Bronchial epithelial cell (primary cell): ENCODE results near the gene PTPRT. TPM values are rescaled to one million over a fixed set of nuclear protein-coding genes. Genes with fewer than 3 reads are reported as not detected.

ENCODE experiments used
- DNase-seq: peaks from one replicate; pipeline ENCODE4 v3.0.0-alpha.2; 2010; ENCODE audit warnings: low read depth
- FAIRE-seq: peaks from 2 replicates; lab custom pipeline; 2011; peaks lifted over from hg19 to GRCh38; lab: Jason Lieb, UNC
- H3K27me3 ChIP-seq: 2 replicates; pipeline ENCODE4 v1.5.1; 2011; ENCODE audit warnings: low read length; ENCODE audit not compliant: control insufficient read depth, insufficient read depth
- H3K36me3 ChIP-seq: 2 replicates; pipeline ENCODE4 v1.5.1; 2011; ENCODE audit warnings: low read length; ENCODE audit not compliant: control insufficient read depth, insufficient read depth
- H3K4me3 ChIP-seq: 2 replicates; pipeline ENCODE4 v1.5.1; 2011; ENCODE audit warnings: mild to moderate bottlenecking, low read depth, low read length, control low read depth
- CTCF ChIP-seq: IDR thresholded peaks from 2 replicates; pipeline ENCODE4 v1.5.1; 2011; ENCODE audit warnings: mild to moderate bottlenecking, moderate library complexity, low read length, control low read depth, inconsistent platforms; ENCODE audit not compliant: insufficient read depth, severe bottlenecking
- total RNA-seq: library from RNA; depleted of rRNA; stranded (reverse); fragments of >200 nt; gene quantifications from 2 replicates; pipeline ENCODE4 v1.2.1, GENCODE V29; 2014

Gene PTPRT
- total RNA-seq, 1 donor from 2014 or later, result not detected

GRCh38 chr20:42650191-42650746 lies 539.4 kb downstream of the PTPRT start:
- no peak for TF ChIP-seq CTCF
- Histone ChIP-seq H3K36me3 (no peaks in the 10 kb centered on the region), H3K4me3 (no peak overlapping the region), H3K27me3 (no peaks in the 10 kb centered on the region)
- FAIRE-seq, result peak; percentile 94
- no peak for DNase-seq

DNA sequence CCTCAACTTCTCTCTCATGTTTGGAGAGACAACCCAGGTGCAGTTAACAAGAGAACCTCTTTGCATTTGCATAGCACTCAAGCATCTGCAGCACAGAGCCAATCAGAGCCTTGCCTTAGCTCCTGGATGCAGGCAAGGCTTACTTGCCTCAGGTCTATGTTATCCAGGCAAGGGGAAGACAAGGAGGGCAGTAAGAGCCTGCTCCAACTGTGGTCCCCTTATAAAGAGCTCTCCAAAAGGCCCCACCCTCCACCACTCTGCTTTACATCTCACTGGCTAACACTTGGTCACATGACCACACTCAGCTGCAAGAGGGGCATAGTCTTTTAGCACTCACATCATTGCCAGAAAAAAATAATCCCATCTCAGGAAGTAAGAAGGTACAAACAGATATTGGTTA lies 540.0 kb downstream of the PTPRT start:
- FAIRE-seq (no peak), DNase-seq (no peak)
- no peaks in the 10 kb centered on the region for H3K27me3 ChIP-seq
- H3K36me3 ChIP-seq, result no peaks in the 10 kb centered on the region
- no peak for TF ChIP-seq CTCF
- no peak overlapping the region for H3K4me3 ChIP-seq

GRCh38 chr20:42646250-42646649 lies 543.5 kb downstream of the PTPRT start:
- H3K36me3 ChIP-seq, result no peaks in the 10 kb centered on the region
- no peaks in the 10 kb centered on the region for H3K27me3 ChIP-seq
- DNase-seq, result no peak
- no peak for FAIRE-seq
- no peak for TF ChIP-seq CTCF
- H3K4me3 ChIP-seq, result no peak overlapping the region

- Histone ChIP-seq H3K36me3 (no peaks in the 10 kb centered on the region), H3K4me3 (no peak overlapping the region), H3K27me3 (no peaks in the 10 kb centered on the region)
- TF ChIP-seq CTCF, result no peak
- FAIRE-seq (no peak), DNase-seq (no peak)
Measured at GRCh38 chr20:42641886-42642285, 547.8 kb downstream of the PTPRT start.

DNA sequence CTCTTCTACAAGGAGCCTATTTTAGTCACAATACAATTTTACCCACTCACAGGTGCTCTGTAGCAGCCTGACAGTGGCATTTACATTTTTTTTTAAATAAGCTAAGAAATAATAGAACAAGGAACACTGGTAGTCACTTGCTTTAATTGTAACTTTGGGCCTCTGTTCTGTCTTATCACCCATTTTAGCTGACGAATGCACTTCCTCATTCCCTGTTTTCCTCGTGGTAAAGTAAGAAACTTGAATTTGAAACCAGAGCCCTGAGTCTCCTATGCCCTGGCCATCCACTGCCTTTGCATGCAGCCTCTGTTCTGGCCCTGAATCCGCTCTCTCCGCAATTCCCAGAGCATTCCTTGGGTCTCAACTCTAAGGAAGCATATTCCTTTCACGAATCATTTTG lies 550.6 kb downstream of the PTPRT start:
- FAIRE-seq (no peak), DNase-seq (no peak)
- TF ChIP-seq CTCF, result no peak
- H3K27me3 ChIP-seq, result no peaks in the 10 kb centered on the region
- no peak overlapping the region for H3K4me3 ChIP-seq
- H3K36me3 ChIP-seq, result no peaks in the 10 kb centered on the region
